ENCODE results near the gene ARHGEF1. TPM values are rescaled to one million over a fixed set of nuclear protein-coding genes. Genes with fewer than 3 reads are reported as not detected.
"Not testable (repeated sequence)": the region's sequence is repeated elsewhere in the genome, so short reads cannot be mapped to it uniquely, and the experiment has no call there.

The ARHGEF1 gene
- total and polyA plus RNA-seq, 2 donors: 20.1 to 59.2 TPM

- no peaks in the 10 kb centered on the region for H3K4me1 ChIP-seq (ENCODE audit: insufficient read depth)
- 86% methylated on average over 12 of the region's 12 CpGs for WGBS
- H3K27ac ChIP-seq (ENCODE audit: low read depth): no peak overlapping the region
- H3K36me3 ChIP-seq (ENCODE audit: insufficient read depth): peaks cover 4% of the 10 kb centered on the region
- no peak for DNase-seq (ENCODE audit: extremely low spot score)
- H3K4me3 ChIP-seq (ENCODE audit: low read depth, low read length): no peak overlapping the region
Measured at GRCh38 chr19:41868989-41869300, 14.0 kb upstream of the ARHGEF1 start.

DNA sequence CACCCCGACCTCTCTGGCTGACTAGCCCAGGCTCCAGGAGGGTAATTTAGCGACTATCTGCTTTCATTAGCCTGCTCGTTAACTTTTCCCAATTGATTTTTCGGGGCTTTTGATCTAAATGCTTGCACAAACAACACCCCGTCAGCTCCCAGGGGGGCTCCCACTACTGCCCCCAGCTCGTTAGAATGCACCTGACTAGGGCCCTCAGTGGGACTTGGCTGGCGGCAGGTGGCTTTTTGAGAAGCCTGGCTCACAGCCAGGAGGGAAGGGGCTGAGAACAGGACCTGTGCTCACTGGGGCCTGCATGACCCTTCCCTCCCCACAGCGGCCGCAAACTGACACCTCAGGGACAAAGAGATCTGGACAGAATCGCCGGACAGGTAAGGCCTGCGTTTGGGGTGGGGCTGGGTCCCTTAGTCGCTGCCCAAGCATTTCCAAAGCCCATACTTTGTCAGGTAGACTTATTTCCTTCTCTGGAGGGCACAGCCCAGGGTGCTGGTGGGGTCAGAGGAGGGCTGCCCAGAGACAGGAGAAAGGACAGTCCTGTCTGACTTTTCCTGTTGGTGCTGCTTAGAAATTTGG, 13.5 kb upstream of the ARHGEF1 start:
- DNase-seq (ENCODE audit: extremely low spot score): no peak
- no peak overlapping the region for H3K4me3 ChIP-seq (ENCODE audit: low read depth, low read length)
- 82% methylated on average over 13 of the region's 13 CpGs for WGBS
- no peak overlapping the region for H3K27ac ChIP-seq (ENCODE audit: low read depth)
- no peaks in the 10 kb centered on the region for H3K4me1 ChIP-seq (ENCODE audit: insufficient read depth)
- peaks cover 3% of the 10 kb centered on the region for H3K36me3 ChIP-seq (ENCODE audit: insufficient read depth)

DNA sequence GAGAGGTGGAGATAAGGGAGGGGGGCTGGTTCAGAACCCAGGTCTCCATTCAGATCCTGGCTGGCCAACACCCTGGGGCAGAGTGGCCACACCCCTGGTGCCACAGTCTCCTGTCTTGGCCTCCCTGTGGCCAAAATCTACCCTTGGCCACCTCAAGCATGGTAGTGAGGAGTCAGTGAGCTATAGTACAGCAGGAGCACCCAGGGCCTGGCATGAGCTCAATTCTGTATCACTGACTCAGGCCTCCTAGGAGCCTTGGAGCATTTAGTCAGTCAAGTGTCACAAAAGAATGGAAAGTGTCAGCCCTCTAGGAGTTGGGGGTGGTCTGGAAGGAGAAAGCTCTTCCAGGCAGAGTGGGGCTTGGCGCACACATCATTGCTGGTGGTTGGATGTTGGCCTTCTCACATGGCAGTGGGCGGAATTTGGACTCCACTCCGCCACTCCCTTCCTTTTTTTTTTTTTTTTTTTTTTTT, 12.5 kb upstream of the ARHGEF1 start:
- 65% methylated on average over 3 of the region's 3 CpGs for WGBS
- Histone ChIP-seq H3K4me1 (ENCODE audit: insufficient read depth) (no peaks in the 10 kb centered on the region), H3K4me3 (ENCODE audit: low read depth, low read length) (no peak overlapping the region), H3K36me3 (ENCODE audit: insufficient read depth) (no peaks in the 10 kb centered on the region), H3K27ac (ENCODE audit: low read depth) (no peak overlapping the region)
- no peak for DNase-seq (ENCODE audit: extremely low spot score)

- H3K4me3 ChIP-seq (ENCODE audit: low read depth, low read length): no peak overlapping the region
Measured at GRCh38 chr19:41871573-41872383, 11.2 kb upstream of the ARHGEF1 start.

DNA sequence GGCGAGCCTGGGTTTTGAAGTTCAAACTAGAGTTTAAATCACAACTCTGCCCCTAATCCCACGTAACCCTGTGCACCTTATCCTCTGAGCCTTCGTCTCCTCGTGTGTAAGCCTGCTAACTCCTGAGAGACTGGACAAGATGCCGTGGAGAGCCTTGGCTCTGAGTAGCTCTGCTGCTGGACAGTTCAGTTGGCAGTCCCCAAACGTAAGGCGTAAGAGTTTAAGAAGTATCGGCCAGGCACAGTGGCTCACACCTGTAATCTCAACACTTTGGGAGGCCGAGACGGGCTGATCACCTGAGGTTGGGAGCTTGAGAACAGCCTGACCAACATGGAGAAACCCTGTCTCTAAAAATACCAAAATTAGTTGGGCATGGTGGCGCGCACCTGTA, 10.6 kb upstream of the ARHGEF1 start:
- no peak overlapping the region for H3K27ac ChIP-seq (ENCODE audit: low read depth)
- no peaks in the 10 kb centered on the region for H3K36me3 ChIP-seq (ENCODE audit: insufficient read depth)
- no peaks in the 10 kb centered on the region for H3K4me1 ChIP-seq (ENCODE audit: insufficient read depth)
- WGBS: 88% methylated on average over 12 of the region's 12 CpGs
- H3K4me3 ChIP-seq (ENCODE audit: low read depth, low read length): no peak overlapping the region
- no peak for DNase-seq (ENCODE audit: extremely low spot score)

More at GRCh38 chr19:41871573-41872383, 11.2 kb upstream of the ARHGEF1 start:
- Histone ChIP-seq H3K36me3 (ENCODE audit: insufficient read depth) (no peaks in the 10 kb centered on the region), H3K4me1 (ENCODE audit: insufficient read depth) (no peaks in the 10 kb centered on the region), H3K27ac (ENCODE audit: low read depth) (no peak overlapping the region)
- 68% methylated on average over 16 of the region's 16 CpGs for WGBS
- DNase-seq (ENCODE audit: extremely low spot score): no peak

- H3K27ac ChIP-seq (ENCODE audit: low read depth): no peak overlapping the region
Measured at GRCh38 chr19:41872775-41873647, 10.0 kb upstream of the ARHGEF1 start.

DNA sequence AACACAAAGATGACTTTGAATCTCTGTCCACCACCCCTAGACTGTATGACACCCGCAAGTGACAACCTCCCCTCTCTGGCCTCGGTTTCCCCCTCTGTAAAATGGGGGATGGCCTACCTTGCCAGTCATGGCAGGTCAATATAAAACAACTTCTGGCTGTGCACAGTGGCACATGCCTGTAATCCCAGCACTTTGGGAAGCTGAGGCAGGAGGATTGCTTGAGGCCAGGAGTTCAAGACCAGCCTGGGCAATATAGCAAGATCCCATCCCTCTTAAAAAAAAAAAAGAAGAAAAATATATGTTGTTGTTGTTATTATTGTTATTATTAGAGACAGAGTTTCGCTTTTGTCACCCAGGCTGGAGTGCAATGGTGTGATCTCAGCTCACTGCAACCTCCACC, 7.0 kb upstream of the ARHGEF1 start:
- WGBS: 78% methylated on average over 3 of the region's 3 CpGs
- not testable (repeated sequence) for DNase-seq (ENCODE audit: extremely low spot score); H3K4me1 ChIP-seq (ENCODE audit: insufficient read depth); H3K27ac ChIP-seq (ENCODE audit: low read depth); H3K4me3 ChIP-seq (ENCODE audit: low read depth, low read length); H3K36me3 ChIP-seq (ENCODE audit: insufficient read depth)

More at GRCh38 chr19:41872775-41873647, 10.0 kb upstream of the ARHGEF1 start:
- 41% methylated on average over 18 of the region's 18 CpGs for WGBS
- no peaks in the 10 kb centered on the region for H3K4me1 ChIP-seq (ENCODE audit: insufficient read depth)
- DNase-seq (ENCODE audit: extremely low spot score): no peak
- no peaks in the 10 kb centered on the region for H3K36me3 ChIP-seq (ENCODE audit: insufficient read depth)
- H3K4me3 ChIP-seq (ENCODE audit: low read depth, low read length): no peak overlapping the region

GRCh38 chr19:41876847-41877832, 5.8 kb upstream of the ARHGEF1 start, which contains the start of gene CD79A:
Gene CD79A (plus strand): TSS chr19:41877279. CDS start chr19:41877305, 26 bp downstream.
- no peak for DNase-seq (ENCODE audit: extremely low spot score)
- Histone ChIP-seq H3K27ac (ENCODE audit: low read depth) (no peak within 1 kb of the TSS), H3K4me1 (ENCODE audit: insufficient read depth) (no peaks in the 10 kb centered on the region), H3K36me3 (ENCODE audit: insufficient read depth) (no peaks in the 10 kb centered on the region), H3K4me3 (ENCODE audit: low read depth, low read length) (no peak within 1 kb of the TSS)
- 61% methylated on average over 9 of the region's 9 CpGs for WGBS

- no peaks in the 10 kb centered on the region for H3K36me3 ChIP-seq (ENCODE audit: insufficient read depth)
Measured at GRCh38 chr19:41877916-41878905, 4.8 kb upstream of the ARHGEF1 start.

GRCh38 chr19:41879080-41879479, 3.9 kb upstream of the ARHGEF1 start:
- DNase-seq (ENCODE audit: extremely low spot score): no peak
- H3K4me1 ChIP-seq (ENCODE audit: insufficient read depth): no peaks in the 10 kb centered on the region
- H3K27ac ChIP-seq (ENCODE audit: low read depth): no peak overlapping the region
- no peak overlapping the region for H3K4me3 ChIP-seq (ENCODE audit: low read depth, low read length)
- WGBS: 85% methylated on average over 21 of the region's 21 CpGs
- H3K36me3 ChIP-seq (ENCODE audit: insufficient read depth): no peaks in the 10 kb centered on the region

More at GRCh38 chr19:41877916-41878905, 4.8 kb upstream of the ARHGEF1 start:
- H3K4me1 ChIP-seq (ENCODE audit: insufficient read depth): no peaks in the 10 kb centered on the region
- DNase-seq (ENCODE audit: extremely low spot score): no peak
- 57% methylated on average over 17 of the region's 17 CpGs for WGBS
- no peak overlapping the region for H3K4me3 ChIP-seq (ENCODE audit: low read depth, low read length)
- H3K27ac ChIP-seq (ENCODE audit: low read depth): no peak overlapping the region

- Histone ChIP-seq H3K27ac (ENCODE audit: low read depth) (no peak overlapping the region), H3K4me1 (ENCODE audit: insufficient read depth) (peaks cover 2% of the 10 kb centered on the region), H3K36me3 (ENCODE audit: insufficient read depth) (no peaks in the 10 kb centered on the region), H3K4me3 (ENCODE audit: low read depth, low read length) (no peak overlapping the region)
- DNase-seq (ENCODE audit: extremely low spot score): no peak
- WGBS: 80% methylated on average over 7 of the region's 7 CpGs
Measured at GRCh38 chr19:41879670-41880328, 3.2 kb upstream of the ARHGEF1 start.

Data from urinary bladder (tissue), 4 donors.